H54 (cell line): ENCODE data around the gene DMXL2.

Experiments
- DNase-seq: peaks from one replicate; pipeline ENCODE4 v3.0.0; 2011; ENCODE audit warnings: low spot score, mixed read lengths; ENCODE audit not compliant: insufficient read length
- FAIRE-seq: peaks from 3 replicates; lab custom pipeline; 2011; peaks lifted over from hg19 to GRCh38; lab: Jason Lieb, UNC
- POLR2A ChIP-seq: IDR thresholded peaks from 2 replicates; pipeline ENCODE4 v1.6.1; 2011; ENCODE audit warnings: low read depth, mild to moderate bottlenecking, low read length

The DMXL2 gene

GRCh38 chr15:51496246-51496645, 126.3 kb downstream of the DMXL2 start:
- DNase-seq (no peak), FAIRE-seq (no peak)
- no peak for TF ChIP-seq POLR2A

GRCh38 chr15:51494411-51495314, 127.9 kb downstream of the DMXL2 start:
- FAIRE-seq (no peak), DNase-seq (no peak)
- TF ChIP-seq POLR2A, result no peak

GRCh38 chr15:51493892-51494291, 128.7 kb downstream of the DMXL2 start:
- FAIRE-seq (no peak), DNase-seq (no peak)
- TF ChIP-seq POLR2A, result no peak

- DNase-seq (no peak), FAIRE-seq (no peak)
- TF ChIP-seq POLR2A, result no peak
Measured at GRCh38 chr15:51492528-51492927, 130.0 kb downstream of the DMXL2 start.

- no peak for TF ChIP-seq POLR2A
- no peak for DNase-seq
- FAIRE-seq, result no peak
Measured at GRCh38 chr15:51491941-51492340, 130.6 kb downstream of the DMXL2 start.

- no peak for TF ChIP-seq POLR2A
- DNase-seq (no peak), FAIRE-seq (no peak)
Measured at GRCh38 chr15:51484781-51485180, 137.8 kb downstream of the DMXL2 start.

- TF ChIP-seq POLR2A, result no peak
- DNase-seq, result no peak
- no peak for FAIRE-seq
Measured at GRCh38 chr15:51483985-51484384, 138.6 kb downstream of the DMXL2 start.

GRCh38 chr15:51483520-51483919, 139.1 kb downstream of the DMXL2 start:
- DNase-seq, result no peak
- no peak for FAIRE-seq
- no peak for TF ChIP-seq POLR2A

GRCh38 chr15:51475736-51476135, 146.8 kb downstream of the DMXL2 start:
- TF ChIP-seq POLR2A, result no peak
- DNase-seq, result no peak

GRCh38 chr15:51470512-51470911, 152.1 kb downstream of the DMXL2 start:
- no peak for TF ChIP-seq POLR2A
- FAIRE-seq (no peak), DNase-seq (no peak)

More at GRCh38 chr15:51475736-51476135, 146.8 kb downstream of the DMXL2 start:
- no peak for FAIRE-seq

- DNase-seq (no peak), FAIRE-seq (no peak)
- no peak for TF ChIP-seq POLR2A
Measured at GRCh38 chr15:51460796-51461195, 161.8 kb downstream of the DMXL2 start.

GRCh38 chr15:51450001-51450400, 172.6 kb downstream of the DMXL2 start:
- FAIRE-seq (no peak), DNase-seq (no peak)
- no peak for TF ChIP-seq POLR2A

GRCh38 chr15:51448622-51449399, 173.8 kb downstream of the DMXL2 start:
- DNase-seq (no peak), FAIRE-seq (no peak)
- no peak for TF ChIP-seq POLR2A
